OCI-LY1 (cell line): ENCODE measurements around the gene LAMA5.
A peak's percentile ranks its signal among the peaks of the same experiment; 100 is the strongest.

Source experiments
- H2AFZ ChIP-seq: fragments of 200-600 bp; sonication (generic), shearing (Covaris generic); 2 replicates; pipeline ENCODE4 v1.6.0; 2014; ENCODE audit warnings: antibody characterized with exemption, mild to moderate bottlenecking, low read length
- H3F3A ChIP-seq: fragments of 200-600 bp; sonication (generic), shearing (Covaris generic); 2 replicates; pipeline ENCODE4 v1.6.0; 2014; ENCODE audit warnings: mild to moderate bottlenecking, antibody characterized with exemption, low read length, moderate library complexity; ENCODE audit not compliant: insufficient read depth
- H3K27ac ChIP-seq: fragments of 200-600 bp; sonication (generic); 2 replicates; pipeline ENCODE4 v1.5.1; 2014; ENCODE audit warnings: low read length, mixed run types, mild to moderate bottlenecking, low read depth; ENCODE audit not compliant: poor library complexity, severe bottlenecking
- H3K27me3 ChIP-seq: fragments of 200-600 bp; sonication (generic); 2 replicates; pipeline ENCODE4 v1.6.0; 2014; ENCODE audit warnings: antibody characterized with exemption, mild to moderate bottlenecking, low read length, moderate library complexity; ENCODE audit not compliant: insufficient read depth
- H3K36me3 ChIP-seq: fragments of 200-600 bp; sonication (generic); 2 replicates; pipeline ENCODE4 v1.6.1; 2014; ENCODE audit warnings: mild to moderate bottlenecking, antibody characterized with exemption, low read length, moderate library complexity, mixed read lengths; ENCODE audit not compliant: insufficient read depth
- H3K4me1 ChIP-seq: fragments of 200-600 bp; sonication (generic); 2 replicates; pipeline ENCODE4 v1.5.1; 2014; ENCODE audit warnings: mild to moderate bottlenecking, low read length, moderate library complexity; ENCODE audit not compliant: insufficient read depth, severe bottlenecking
- H3K4me2 ChIP-seq: fragments of 200-600 bp; sonication (generic), shearing (Covaris generic); 2 replicates; pipeline ENCODE4 v1.6.1; 2014; ENCODE audit warnings: low read length
- H3K4me3 ChIP-seq: fragments of 200-600 bp; sonication (generic); 2 replicates; pipeline ENCODE4 v1.5.1; 2014; ENCODE audit warnings: low read length, low read depth, mild to moderate bottlenecking, mixed read lengths; ENCODE audit not compliant: poor library complexity, severe bottlenecking
- H3K79me2 ChIP-seq: fragments of 200-600 bp; shearing (Covaris generic); 2 replicates; pipeline ENCODE4 v1.6.1; 2016; ENCODE audit warnings: mixed run types, low read length, mixed read lengths; ENCODE audit not compliant: insufficient read depth
- H3K9ac ChIP-seq: fragments of 200-600 bp; sonication (generic), shearing (Covaris generic); 2 replicates; pipeline ENCODE4 v1.6.1; 2014; ENCODE audit warnings: mild to moderate bottlenecking, low read length, mixed read lengths
- H3K9me2 ChIP-seq: fragments of 200-600 bp; sonication (generic), shearing (Covaris generic); 2 replicates; pipeline ENCODE4 v1.6.1; 2014; ENCODE audit warnings: low read depth, mild to moderate bottlenecking, low read length, mixed read lengths
- H3K9me3 ChIP-seq: fragments of 200-600 bp; shearing (Covaris generic); 2 replicates; pipeline ENCODE4 v1.6.1; 2014; ENCODE audit warnings: low read length, mixed read lengths
- H4K20me1 ChIP-seq: fragments of 200-600 bp; sonication (generic), shearing (Covaris generic); 2 replicates; pipeline ENCODE4 v1.6.0; 2016; ENCODE audit warnings: mild to moderate bottlenecking, low read length; ENCODE audit not compliant: insufficient read depth
- CTCF ChIP-seq: fragments of 200-600 bp; sonication (generic), shearing (Covaris generic); IDR thresholded peaks from 2 replicates; pipeline ENCODE4 v1.5.1; 2017; ENCODE audit warnings: mild to moderate bottlenecking, antibody characterized with exemption, low read length, moderate library complexity, mixed read lengths
- EZH2 ChIP-seq: fragments of 200-600 bp; sonication (generic), shearing (Covaris generic); IDR thresholded peaks from 2 replicates; pipeline ENCODE4 v1.8.0; 2017; ENCODE audit warnings: borderline replicate concordance, mixed run types, mild to moderate bottlenecking, antibody characterized with exemption, low read length, moderate library complexity, mixed read lengths

Gene LAMA5

GRCh38 chr20:62304331-62305148 is 62.6 kb downstream of the LAMA5 start:
- H3K9ac ChIP-seq, result peak overlapping the region; percentile 87
- H3K79me2 ChIP-seq, result peaks cover 24% of the 10 kb centered on the region
- H3K9me3 ChIP-seq, result no peaks in the 10 kb centered on the region
- H3K36me3 ChIP-seq, result peaks cover 60% of the 10 kb centered on the region
- H3K9me2 ChIP-seq, result no peaks in the 10 kb centered on the region
- no peaks in the 10 kb centered on the region for H3K27me3 ChIP-seq
- H3K4me1 ChIP-seq, result peaks cover 38% of the 10 kb centered on the region
- H3K27ac ChIP-seq, result no peak overlapping the region
- no peaks in the 10 kb centered on the region for H4K20me1 ChIP-seq
- H3K4me2 ChIP-seq, result peak overlapping the region; percentile 99
- no peak overlapping the region for H2AFZ ChIP-seq
- H3F3A ChIP-seq, result no peaks in the 10 kb centered on the region; the same call in 1 of the 2 replicates
- peak overlapping the region; percentile 93 for H3K4me3 ChIP-seq
- no peak for TF ChIP-seq CTCF
- TF ChIP-seq EZH2, result no peak

- H3K27ac ChIP-seq, result no peak overlapping the region
- peaks cover 24% of the 10 kb centered on the region for H3K79me2 ChIP-seq
- TF ChIP-seq EZH2, result no peak
- no peak for TF ChIP-seq CTCF
- peak overlapping the region; percentile 99 for H3K4me2 ChIP-seq
- H3K4me1 ChIP-seq, result peaks cover 47% of the 10 kb centered on the region
- no peaks in the 10 kb centered on the region for H3K27me3 ChIP-seq
- H3K9me3 ChIP-seq, result no peaks in the 10 kb centered on the region
- H3K4me3 ChIP-seq, result peak overlapping the region; percentile 93
- H3K36me3 ChIP-seq, result peaks cover 52% of the 10 kb centered on the region
- peak overlapping the region; percentile 87 for H3K9ac ChIP-seq
- no peak overlapping the region for H2AFZ ChIP-seq
- no peaks in the 10 kb centered on the region for H3K9me2 ChIP-seq
- H4K20me1 ChIP-seq, result no peaks in the 10 kb centered on the region
- H3F3A ChIP-seq, result no peaks in the 10 kb centered on the region; the same call in 1 of the 2 replicates
Measured at GRCh38 chr20:62303340-62304226, 63.5 kb downstream of the LAMA5 start.

GRCh38 chr20:62303062-62303339 is 64.1 kb downstream of the LAMA5 start:
- Histone ChIP-seq H3K9ac (peak overlapping the region; percentile 87), H3K4me1 (peaks cover 47% of the 10 kb centered on the region), H3K36me3 (peaks cover 47% of the 10 kb centered on the region), H3K79me2 (peaks cover 24% of the 10 kb centered on the region), H3K27me3 (no peaks in the 10 kb centered on the region), H3F3A (no peaks in the 10 kb centered on the region), H3K27ac (no peak overlapping the region), H3K4me3 (peak overlapping the region; percentile 93), H3K9me3 (no peaks in the 10 kb centered on the region), H2AFZ (no peak overlapping the region), H3K4me2 (peak overlapping the region; percentile 99), H4K20me1 (no peaks in the 10 kb centered on the region), H3K9me2 (no peaks in the 10 kb centered on the region)
- TF ChIP-seq EZH2 (no peak), CTCF (no peak)
